ENCODE measurements around the gene ZNF346.

ZNF346 gene

GRCh38 chr5:177096162-177097015 is 73.9 kb downstream of the ZNF346 start:
- no peak for DNase-seq

GRCh38 chr5:177097016-177097985 is 74.8 kb downstream of the ZNF346 start:
- DNase-seq = no peak

- DNase-seq = no peak
These were observed 75.6 kb downstream of the ZNF346 start for GRCh38 chr5:177098120-177098469.

GRCh38 chr5:177098470-177099141 is 76.1 kb downstream of the ZNF346 start:
- no peak for DNase-seq

GRCh38 chr5:177099422-177100093 is 77.1 kb downstream of the ZNF346 start:
- DNase-seq = no peak

GRCh38 chr5:177100714-177101121 is 78.2 kb downstream of the ZNF346 start:
- no peak for DNase-seq

- DNase-seq = no peak
These were observed 81.2 kb downstream of the ZNF346 start for GRCh38 chr5:177103523-177104253.

- no peak for DNase-seq
These were observed 83.4 kb downstream of the ZNF346 start for GRCh38 chr5:177105691-177106476.

GRCh38 chr5:177107159-177107558 is 84.7 kb downstream of the ZNF346 start:
- no peak for DNase-seq

- no peak for DNase-seq
These were observed 87.3 kb downstream of the ZNF346 start for GRCh38 chr5:177109810-177110209.

GRCh38 chr5:177111720-177112394 is 89.4 kb downstream of the ZNF346 start:
- peak; percentile 70 to 74 for DNase-seq

GRCh38 chr5:177112589-177113220 is 90.2 kb downstream of the ZNF346 start:
- DNase-seq = no peak

- DNase-seq = peak; percentile 87
These were observed 91.3 kb downstream of the ZNF346 start for GRCh38 chr5:177113566-177114424.

- peak; percentile 84 to 87 for DNase-seq
These were observed 94.3 kb downstream of the ZNF346 start for GRCh38 chr5:177116631-177117373.

- no peak for DNase-seq
These were observed 95.0 kb downstream of the ZNF346 start for GRCh38 chr5:177117441-177118045.

GRCh38 chr5:177122566-177122965 is 100.1 kb downstream of the ZNF346 start:
- DNase-seq = no peak

- no peak for DNase-seq
These were observed 101.4 kb downstream of the ZNF346 start for GRCh38 chr5:177123789-177124485.
